Thoracic aorta (tissue), 2 donors: ENCODE data around the gene DACH1. TPM values are rescaled to one million over a fixed set of nuclear protein-coding genes. Genes with fewer than 3 reads are reported as not detected.

ENCODE experiments used
- ATAC-seq: fragments of 150-250 bp; one replicate; pipeline ENCODE4 v1.8.0; 2017; ENCODE audit warnings: low read depth; ENCODE audit not compliant: insufficient number of reproducible peaks, low FRiP score
- DNase-seq: peaks from one replicate; pipeline ENCODE4 v3.0.0-alpha.2; 2020; ENCODE audit warnings: low spot score
- H3K27ac ChIP-seq, 2 donors: fragments of 200-600 bp; sonication (generic); 1 replicate in 1 of 2; 2 replicates in 1 of 2; pipeline ENCODE4 v1.5.1; 2016; ENCODE audit warnings: mild to moderate bottlenecking in 2 of 2, moderate library complexity in 2 of 2
- H3K27me3 ChIP-seq: fragments of 200-600 bp; sonication (generic); replicated peaks from 2 replicates; pipeline ENCODE4 v1.6.0; 2016; ENCODE audit warnings: mild to moderate bottlenecking; ENCODE audit not compliant: insufficient read depth
- H3K36me3 ChIP-seq: fragments of 200-600 bp; sonication (generic); one replicate; pipeline ENCODE4 v1.5.1; 2016
- H3K4me1 ChIP-seq, 2 donors: fragments of 200-600 bp; sonication (generic); 1 replicate in 1 of 2; 2 replicates in 1 of 2; pipeline versions ENCODE4 v1.5.1 to v1.6.0; 2016; ENCODE audit warnings: low read depth in 2 of 2, mild to moderate bottlenecking in 1 of 2; ENCODE audit not compliant: control insufficient read depth in 1 of 2
- H3K4me3 ChIP-seq: fragments of 200-600 bp; sonication (generic); 2 replicates; pipeline ENCODE4 v1.5.1; 2016; ENCODE audit warnings: mild to moderate bottlenecking
- H3K9me3 ChIP-seq: fragments of 200-600 bp; sonication (generic); 2 replicates; pipeline ENCODE4 v1.5.1; 2016
- total RNA-seq, 2 donors: library from RNA; depleted of rRNA; stranded (reverse); fragments of >200 nt; gene quantifications; one replicate each; pipeline versions ENCODE4 v1.1.0 to v1.2.3, GENCODE V29; 2016
- TF ChIP-seq, protein P1 (sequence below): fragments of 200-600 bp; sonication (generic); IDR thresholded peaks from one replicate; pipeline ENCODE4 v1.5.1; 2019; ENCODE audit warnings: antibody characterized with exemption

Gene DACH1
- total RNA-seq, 2 donors from 2014 or later, result 0.14 to 1.3 TPM

DNA sequence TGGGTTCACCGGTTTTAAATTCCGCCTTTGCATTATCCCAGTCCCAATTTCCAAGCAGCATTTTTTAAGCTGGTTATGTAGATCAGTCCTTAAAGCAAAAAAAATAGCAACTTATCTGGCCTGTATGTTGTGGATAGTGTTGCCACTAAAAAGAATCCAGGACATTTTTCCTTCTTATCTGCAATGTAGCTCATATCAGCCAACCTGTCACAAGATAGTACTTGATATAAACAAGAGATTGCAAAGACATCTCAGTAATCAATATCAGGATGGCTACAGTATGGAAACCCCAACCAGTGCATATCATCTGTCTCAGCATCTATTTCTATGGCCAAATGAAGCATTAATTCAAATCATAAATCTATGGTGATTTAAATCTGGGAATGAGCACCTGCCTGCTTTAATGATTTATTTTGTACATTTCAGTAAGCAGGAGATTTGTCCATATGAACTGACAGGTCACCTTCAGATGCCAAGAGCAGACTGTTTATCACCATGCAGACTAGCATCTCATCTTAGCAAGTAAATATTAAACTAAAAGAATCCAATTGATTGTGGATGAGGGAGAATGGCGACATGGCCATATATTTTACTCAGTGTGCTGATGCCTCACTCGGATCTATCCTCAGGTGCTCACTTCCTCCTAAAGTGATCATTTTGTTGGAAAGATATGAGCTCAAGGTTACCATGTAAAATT is 240.4 kb downstream of the DACH1 start:
- Histone ChIP-seq H3K27ac (no peak overlapping the region), H3K27me3 (no peaks in the 10 kb centered on the region), H3K4me3 (no peak overlapping the region), H3K4me1 (no peaks in the 10 kb centered on the region), H3K9me3 (no peaks in the 10 kb centered on the region), H3K36me3 (no peaks in the 10 kb centered on the region)
- DNase-seq (no peak), ATAC-seq (no peak)
- TF ChIP-seq, protein P1, sequence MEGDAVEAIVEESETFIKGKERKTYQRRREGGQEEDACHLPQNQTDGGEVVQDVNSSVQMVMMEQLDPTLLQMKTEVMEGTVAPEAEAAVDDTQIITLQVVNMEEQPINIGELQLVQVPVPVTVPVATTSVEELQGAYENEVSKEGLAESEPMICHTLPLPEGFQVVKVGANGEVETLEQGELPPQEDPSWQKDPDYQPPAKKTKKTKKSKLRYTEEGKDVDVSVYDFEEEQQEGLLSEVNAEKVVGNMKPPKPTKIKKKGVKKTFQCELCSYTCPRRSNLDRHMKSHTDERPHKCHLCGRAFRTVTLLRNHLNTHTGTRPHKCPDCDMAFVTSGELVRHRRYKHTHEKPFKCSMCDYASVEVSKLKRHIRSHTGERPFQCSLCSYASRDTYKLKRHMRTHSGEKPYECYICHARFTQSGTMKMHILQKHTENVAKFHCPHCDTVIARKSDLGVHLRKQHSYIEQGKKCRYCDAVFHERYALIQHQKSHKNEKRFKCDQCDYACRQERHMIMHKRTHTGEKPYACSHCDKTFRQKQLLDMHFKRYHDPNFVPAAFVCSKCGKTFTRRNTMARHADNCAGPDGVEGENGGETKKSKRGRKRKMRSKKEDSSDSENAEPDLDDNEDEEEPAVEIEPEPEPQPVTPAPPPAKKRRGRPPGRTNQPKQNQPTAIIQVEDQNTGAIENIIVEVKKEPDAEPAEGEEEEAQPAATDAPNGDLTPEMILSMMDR, result no peak

DNA sequence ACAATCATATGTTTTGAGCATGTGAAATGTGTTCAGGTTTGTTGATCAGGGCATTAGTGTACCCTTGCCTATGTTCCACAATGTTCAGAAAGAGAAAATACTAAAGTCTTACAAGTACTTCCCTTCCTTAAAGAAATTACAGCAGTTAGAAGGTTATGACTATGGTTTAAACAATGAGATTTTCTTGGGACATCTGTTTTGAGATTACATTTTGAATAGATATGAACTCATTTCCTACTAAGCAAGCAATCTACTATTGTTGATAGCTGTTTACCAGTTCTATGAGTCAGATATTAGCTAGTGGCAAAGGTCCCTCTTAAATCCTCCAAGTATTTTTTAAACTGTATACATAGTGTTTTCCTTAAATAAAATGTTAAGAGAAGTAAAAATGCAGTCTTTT is 241.3 kb downstream of the DACH1 start:
- H3K4me3 ChIP-seq, result no peak overlapping the region
- H3K27me3 ChIP-seq, result no peaks in the 10 kb centered on the region
- no peak for ATAC-seq
- DNase-seq, result no peak
- no peak overlapping the region for H3K27ac ChIP-seq
- TF ChIP-seq, protein P1, result no peak
- no peaks in the 10 kb centered on the region for H3K36me3 ChIP-seq
- no peaks in the 10 kb centered on the region for H3K4me1 ChIP-seq
- no peaks in the 10 kb centered on the region for H3K9me3 ChIP-seq

DNA sequence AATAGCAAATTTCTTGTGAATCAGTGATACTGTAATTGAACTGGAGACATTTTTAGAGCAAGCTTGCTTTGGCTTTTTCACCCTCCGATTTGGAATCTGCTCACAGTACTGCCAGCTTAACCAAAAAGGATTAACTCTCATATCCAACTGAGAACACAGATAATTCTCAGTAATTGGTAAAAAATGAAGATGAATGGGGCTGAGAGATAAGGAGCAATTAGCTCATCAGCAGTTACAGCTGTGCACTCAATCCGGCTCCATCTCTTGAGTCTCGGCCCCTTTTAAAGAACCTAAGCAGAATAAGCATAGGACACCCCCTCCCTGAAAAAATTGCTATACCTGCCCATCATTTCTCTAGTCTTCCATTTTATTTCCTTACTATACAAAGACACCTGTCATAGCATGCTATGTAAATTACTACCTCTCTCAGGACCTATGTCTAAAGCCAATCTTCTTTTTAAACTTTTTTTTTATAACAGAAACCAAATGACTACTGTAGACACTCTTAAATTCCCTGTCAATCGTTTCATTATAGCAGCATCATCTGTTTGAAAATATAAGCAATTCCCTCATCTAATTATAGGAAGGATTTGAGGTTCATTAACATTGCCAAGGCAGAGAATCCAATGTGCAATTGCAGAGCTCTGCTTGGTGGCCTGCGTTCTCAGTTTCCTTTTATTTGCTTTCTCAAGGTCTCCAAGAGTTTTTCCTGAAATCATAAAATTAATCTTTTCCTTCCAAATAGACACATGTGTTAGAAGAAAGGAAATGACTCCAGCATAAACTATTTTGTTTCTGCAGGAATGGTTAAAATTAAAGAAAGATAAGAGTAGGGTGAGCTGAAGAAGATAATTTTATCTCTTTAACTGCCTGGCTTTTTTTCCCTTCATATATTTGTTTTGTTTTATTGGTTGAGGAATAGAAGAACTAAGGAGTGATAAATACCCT is 242.1 kb downstream of the DACH1 start:
- ATAC-seq (no peak), DNase-seq (no peak)
- Histone ChIP-seq H3K4me3 (no peak overlapping the region), H3K27me3 (no peaks in the 10 kb centered on the region), H3K9me3 (no peaks in the 10 kb centered on the region), H3K27ac (no peak overlapping the region), H3K36me3 (no peaks in the 10 kb centered on the region), H3K4me1 (no peaks in the 10 kb centered on the region)
- TF ChIP-seq, protein P1, result no peak

DNA sequence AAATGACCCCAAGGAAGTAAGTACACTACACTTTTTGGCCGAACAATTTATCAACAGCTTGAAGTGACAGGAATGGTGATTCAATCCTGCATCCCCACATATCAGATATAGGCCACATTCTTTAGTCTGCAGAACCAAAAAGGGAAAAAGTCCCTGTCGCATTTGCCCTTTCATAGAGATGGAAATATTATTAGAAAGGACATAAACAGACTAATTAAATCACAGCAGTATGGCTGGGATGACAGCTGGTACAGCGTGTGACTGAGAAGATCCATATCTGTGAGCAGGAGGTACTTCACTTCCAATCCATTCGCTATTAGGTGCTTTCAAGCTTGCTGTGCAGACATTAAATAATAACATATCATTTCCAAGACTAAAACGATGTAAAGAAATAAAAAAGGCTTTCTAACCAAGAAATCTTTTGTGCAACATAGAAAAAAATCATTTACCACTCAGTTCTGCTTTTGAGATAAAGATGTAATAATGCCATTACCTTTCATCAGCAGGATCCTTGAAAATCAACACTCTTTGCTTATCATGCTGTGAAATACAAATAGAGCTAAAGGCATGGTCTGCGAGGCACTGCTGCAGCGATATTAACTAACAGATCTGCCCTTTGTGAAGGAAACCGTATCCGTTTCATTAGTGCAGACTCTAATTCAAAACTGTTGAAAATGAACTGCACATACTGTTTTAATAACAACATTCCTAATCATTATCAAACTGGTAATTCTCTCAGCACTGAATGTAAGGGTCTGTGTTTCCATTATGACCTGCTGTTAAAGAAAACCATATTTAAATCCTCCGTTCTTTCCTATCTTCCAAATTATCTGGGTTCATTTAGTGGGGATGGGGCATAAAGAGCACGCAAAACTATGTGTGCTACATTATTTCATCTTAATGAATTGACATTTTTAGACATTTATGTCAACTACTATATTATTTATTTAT is 245.6 kb downstream of the DACH1 start:
- Histone ChIP-seq H3K4me3 (no peak overlapping the region), H3K9me3 (no peaks in the 10 kb centered on the region), H3K4me1 (no peaks in the 10 kb centered on the region), H3K27me3 (no peaks in the 10 kb centered on the region), H3K27ac (no peak overlapping the region), H3K36me3 (no peaks in the 10 kb centered on the region)
- DNase-seq, result no peak
- TF ChIP-seq, protein P1, result no peak
- ATAC-seq, result no peak
